SIG-M5 treated with dmso at 0.1 percent for 504 hours (cell line): ENCODE results near the gene TSPEAR.

Source experiments
- DNase-seq: peaks from one replicate; lab custom pipeline; 2025; ENCODE audit not compliant: unreplicated experiment; lab: John Stamatoyannopoulos, UW

Gene TSPEAR

DNA sequence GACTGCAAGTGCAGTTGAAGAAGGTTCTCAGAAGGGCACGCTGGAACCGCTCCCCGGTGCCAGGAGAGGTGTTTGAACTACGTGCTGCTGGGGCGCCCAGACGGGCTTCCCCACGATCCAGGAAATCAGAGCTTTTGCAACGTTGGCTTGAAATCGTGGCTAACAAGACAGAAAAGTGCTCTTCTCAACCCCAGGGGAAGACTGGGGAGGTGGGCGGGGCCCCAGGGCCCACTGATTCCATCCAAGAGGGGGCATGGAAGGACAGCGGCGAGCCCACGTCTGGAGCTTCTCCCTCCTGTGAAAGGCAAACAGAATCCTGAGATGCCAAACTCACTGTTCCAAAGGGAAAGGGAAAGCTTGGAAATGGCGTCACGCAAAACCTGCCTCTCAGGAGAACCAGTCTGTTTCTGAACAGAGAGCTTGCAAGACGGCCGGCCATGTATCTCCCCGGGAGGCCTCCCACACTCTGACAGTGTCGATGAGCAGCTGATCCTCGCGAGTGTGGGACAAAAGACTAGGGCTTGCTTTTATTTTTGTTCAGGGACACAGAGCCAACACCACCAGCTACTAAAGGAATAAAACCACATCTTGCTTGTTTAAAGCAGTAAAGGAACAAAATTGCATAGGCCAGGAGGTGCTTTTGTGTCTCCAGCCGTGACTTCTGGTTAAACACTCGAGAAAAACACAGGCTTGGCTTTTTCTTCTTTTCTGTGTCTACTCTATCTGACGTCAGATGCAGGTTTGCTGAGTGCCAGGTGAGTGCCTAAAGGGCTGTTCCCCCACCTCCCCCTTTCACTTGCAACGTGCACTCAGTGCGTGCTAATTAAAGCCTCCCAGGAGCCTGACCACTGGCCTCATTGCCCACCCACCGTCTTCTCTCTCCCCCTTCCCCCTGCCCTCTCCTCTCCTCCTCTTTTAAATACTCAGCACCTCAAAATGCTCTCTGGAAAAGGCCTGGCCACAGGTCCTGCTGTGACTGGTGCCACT lies 214.5 kb downstream of the TSPEAR start:
- no peak for DNase-seq

DNA sequence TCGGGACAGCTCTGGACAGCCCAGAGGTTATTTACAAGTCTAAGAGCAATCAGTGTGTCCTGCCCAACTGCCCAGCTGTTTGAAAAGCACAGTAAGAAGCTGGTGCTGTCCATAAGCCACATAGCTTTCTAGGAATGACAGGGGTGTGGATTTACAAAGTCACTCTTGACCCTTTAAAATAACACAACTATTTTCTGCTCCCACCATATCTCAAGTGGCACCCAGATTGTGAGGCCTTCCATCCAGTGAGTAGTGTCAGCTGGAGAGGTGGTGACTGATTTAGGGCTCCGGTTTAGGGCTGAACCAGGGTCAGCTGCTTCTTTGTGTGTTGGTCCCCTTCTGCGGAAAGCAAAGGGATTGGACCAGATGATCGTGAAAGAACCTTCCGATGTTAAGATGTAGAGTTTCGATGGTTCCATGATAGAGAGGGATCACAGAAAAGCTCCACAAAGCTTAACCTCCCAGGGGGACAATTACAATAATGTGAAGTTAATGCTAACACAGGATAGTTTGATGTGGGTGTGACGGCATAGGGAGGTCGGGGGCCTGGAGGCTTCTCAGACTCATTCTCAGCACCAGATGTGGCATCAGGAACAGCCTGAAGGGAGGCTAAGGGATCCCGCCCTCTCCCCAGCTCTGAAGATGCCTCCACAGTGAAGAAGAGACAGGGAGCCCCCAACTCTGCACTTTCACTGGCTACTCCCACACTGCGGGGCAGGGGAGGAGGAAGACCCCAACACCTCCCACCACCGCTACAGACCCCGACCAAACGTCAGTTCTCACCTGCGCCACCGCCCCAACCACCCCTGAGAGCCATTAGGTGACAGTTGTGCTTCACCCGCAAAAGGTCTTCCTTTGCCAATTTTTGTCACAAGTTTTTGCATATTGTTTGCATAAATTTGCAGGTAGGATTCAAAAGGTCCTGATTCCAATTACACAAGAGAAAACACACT lies 215.5 kb downstream of the TSPEAR start:
- no peak for DNase-seq

DNA sequence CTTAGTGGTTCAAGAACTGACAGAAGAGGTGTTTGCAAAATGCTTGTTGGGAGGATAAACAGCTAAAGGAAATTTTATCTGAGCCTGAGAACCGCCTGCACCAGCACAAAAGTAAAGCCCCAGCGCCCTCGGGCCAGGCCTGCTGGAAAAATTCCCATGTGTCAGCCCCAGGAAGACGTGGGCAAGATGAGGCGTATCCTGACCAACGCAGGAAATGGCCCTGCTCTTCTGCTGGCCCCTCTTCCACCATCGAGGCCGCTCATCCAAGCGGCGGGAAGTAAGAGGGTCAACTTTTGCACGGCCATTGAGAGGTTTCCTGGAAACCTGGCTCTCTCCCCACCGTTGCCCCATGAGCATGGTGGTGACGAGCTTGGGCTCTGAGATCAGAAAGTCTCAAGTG lies 216.4 kb downstream of the TSPEAR start:
- no peak for DNase-seq

DNA sequence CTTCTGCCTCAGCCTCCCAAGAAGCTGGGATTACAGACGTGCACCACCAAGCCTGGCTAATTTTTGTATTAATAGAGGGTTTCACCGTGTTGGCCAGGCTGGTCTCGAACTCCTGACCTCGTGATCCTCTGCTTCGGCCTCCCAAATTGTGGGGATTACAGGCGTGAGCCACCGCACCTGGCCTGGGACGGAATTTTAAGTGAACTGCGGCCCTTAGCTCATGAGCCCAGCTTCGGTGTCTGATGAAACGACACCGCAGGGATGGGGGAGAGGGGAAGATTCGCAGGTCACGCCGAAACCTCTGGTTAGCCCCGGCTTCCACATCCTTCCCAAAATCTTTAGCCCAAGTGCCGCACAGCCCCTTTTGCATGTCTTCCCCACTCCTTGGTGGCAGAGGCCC lies 217.0 kb downstream of the TSPEAR start:
- DNase-seq: no peak

DNA sequence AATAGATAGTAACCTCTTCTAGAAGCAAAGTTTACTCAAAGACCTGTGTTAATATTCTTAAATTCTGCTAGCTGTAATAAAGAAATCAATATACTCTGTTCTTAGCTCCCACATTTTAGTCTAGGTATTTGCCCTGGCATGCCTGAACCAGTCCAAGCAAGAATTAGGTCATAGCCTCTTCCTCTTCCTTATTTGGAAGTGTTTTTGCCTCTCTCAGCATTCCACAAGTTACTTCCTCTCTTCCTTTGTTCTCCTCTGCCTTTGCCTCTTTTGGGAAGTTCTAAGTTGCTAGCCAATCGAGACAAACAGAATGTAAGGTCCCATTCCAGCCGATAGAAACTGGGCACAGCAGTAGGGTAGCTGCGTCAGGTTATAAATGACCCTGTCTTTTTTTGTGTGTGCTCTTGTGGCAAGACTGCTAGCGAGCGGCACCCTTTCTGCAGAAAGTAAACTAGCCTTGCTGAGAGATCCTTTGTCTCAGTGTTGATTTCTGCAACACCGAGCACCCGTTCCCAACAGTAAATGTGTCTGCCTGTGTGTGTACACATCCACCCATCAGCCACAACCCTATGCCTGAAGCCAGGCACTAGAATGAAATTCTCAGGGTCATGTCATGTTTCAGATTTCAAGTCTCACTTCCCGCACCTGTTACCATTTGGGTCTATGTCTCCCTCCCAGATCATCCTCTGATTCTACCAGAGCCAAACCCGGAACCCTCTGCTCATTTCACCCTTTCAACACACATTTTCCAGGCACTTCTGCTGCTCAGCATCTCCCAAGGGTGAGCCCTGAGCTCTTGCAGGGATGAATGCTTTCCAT lies 218.6 kb downstream of the TSPEAR start:
- DNase-seq: peak; percentile 16

DNA sequence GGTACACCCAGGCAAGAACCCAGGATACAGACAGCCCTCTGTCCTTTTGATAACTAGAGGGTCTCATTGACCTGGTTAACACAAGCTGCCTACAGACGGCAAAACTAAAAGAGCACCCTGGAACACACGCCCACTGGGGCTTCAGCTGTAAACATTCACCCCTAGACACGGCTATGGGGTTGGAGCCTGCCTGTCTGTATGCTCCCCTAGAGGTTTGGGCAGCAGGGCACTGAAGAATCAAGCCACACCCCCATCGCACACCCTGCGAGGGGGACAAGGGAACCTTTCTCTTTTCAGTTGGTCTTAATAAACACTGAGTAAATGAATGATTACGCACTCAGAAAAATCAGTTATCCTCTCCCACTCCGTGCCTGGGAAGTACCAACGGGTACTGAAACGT lies 220.6 kb downstream of the TSPEAR start:
- no peak for DNase-seq

DNA sequence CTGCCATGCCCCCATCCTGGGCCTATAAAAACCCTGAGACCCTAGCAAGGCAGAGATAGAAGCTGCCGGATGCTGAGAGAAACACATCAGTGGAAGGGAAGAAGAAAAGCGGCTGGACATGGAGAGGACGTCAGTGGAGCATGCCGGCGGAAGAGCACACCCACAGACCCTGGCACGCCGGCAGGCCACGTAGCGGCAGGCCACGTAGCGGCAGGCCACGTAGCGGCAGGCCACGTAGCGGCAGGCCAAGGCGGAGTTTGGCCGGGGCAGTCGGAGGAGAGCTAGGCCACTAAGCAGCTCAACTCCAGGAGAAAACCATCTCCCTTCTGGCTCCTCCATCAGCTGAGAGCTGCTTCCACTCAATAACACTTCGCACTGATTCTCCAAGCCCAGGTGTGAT lies 221.0 kb downstream of the TSPEAR start:
- no peak for DNase-seq

DNA sequence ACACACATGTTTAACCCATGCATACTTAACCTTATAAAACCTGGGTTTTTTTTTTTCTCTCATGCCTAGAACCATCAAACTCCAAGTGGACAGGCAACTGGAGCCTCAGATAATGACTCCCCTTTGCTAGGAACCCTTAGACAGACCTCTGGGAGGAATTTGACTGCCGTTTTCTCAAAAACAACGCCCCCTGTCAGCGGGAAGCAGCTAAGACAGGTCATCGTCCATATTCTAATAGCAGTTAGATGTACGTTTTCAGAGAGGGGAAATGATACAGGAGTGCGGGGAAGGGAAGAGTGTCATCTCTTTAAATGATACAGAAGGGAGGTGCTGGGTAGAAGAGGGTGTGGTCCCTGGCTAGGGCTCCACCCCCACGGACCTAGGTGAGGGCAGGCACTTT lies 221.4 kb downstream of the TSPEAR start:
- DNase-seq: no peak

DNA sequence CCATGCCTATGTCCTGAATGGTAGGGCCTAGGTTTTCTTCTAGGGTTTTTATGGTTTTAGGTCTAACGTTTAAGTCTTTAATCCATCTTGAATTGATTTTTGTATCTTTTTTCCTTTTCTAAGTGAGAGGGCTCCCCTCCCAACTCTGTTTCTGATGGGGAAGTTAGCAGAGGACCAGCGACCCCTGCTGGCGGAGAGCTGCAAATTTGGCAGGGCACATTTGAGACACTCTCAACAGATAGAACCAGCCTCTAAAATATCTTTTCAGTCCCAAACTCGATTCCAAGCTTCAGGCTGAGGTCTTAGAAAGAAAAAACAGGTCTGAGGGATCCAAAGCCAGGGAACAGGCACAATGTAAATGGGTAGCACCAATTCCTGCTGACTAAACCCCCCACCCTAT lies 223.5 kb downstream of the TSPEAR start:
- no peak for DNase-seq

DNA sequence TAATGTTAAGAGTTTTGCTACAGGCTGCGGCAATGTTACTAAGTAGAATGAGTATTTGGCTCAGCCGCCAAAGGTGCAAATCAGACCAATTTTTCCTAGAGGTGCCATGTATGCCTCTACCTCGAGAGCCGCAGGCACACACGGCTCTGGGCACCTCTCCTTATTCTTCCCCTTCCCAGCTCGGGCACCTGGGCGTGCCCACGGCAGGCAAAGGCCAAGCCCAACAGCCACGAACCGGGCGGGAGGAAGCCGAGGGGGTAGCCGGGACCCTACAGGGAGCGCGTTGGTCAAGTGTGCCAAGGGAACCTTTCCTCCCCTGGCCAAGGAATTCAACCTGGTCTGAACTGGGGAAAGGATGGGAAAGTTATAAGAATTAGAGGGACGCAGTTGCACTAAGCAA lies 225.1 kb downstream of the TSPEAR start:
- no peak for DNase-seq

DNA sequence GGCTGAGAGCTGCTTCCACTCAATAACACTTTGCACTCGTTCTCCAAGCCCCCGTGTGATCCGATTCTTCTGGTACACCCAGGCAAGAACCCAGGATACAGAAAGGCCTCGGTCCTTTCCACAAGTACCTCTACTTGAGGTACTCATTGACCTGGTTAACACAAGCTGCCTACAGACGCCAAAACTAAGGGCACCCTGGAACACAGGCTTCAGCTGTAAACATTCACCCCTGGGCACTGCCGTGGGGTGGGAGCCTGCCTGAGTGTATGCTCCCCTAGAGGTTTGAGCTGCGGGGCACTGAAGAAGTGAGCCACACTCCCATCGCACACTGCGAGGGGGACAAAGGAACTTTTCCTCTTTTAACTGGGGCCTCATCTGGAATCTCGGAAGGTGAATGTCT lies 225.6 kb downstream of the TSPEAR start:
- no peak for DNase-seq

DNA sequence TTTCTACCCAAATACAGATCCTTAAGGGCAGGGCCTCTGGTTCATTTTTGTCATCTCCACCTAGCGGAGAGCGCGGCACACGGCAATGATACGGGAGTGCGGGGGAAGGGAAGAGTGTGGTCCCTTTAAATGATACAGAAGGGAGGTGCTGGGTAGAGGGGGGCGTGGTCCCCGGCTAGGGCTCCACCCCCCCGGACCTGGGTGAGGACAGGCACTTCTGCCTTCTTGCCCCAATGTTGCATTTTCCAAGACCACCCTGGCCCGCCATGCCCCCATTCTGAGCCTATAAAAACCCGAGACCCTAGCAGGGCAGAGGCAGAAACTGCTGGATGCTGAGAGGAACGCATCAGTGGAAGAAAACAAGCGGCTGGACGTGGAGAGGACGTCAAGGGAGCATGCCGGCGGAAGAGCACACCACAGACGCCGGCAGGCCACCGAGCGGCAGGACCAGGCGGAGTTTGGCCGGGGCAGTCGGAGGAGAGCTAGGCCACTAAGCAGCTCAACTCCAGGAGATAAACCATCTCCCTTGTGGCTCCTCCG lies 226.0 kb downstream of the TSPEAR start:
- DNase-seq: peak; percentile 56

DNA sequence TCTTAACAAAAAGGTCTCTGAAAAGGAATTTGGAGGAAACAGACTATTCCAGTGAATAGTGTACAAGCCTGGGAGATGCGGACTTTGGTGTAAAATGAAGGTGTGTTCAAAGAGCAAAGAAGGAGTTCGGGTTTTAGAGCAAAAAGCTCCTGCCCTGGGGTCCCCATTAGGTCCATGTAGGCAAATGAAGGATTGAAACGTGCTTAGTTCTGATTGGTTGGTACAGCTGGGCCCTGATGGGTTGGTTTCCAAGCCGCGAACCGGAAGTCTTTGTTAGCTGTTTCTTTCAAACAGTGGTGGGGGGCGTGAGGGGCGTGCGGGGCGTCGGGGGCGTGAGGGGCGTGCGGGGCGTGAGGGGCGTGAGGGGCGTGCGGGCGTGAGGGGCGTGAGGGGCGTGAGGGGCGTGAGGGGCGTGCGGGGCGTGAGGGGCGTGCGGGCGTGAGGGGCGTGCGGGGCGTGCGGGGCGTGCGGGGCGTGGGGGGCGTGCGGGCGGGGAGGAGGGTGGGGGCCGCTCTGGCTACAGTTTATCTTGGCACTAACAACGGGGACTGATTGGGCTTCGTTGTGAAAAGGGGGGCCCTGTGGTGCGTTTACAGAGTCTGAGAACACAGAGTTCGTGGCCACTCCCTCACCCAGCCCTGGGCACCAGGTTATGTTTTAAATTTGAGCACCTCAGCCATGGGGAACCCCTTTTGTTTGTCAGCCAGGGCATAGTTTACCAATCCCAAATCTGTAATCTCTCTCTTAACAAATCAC lies 226.7 kb downstream of the TSPEAR start:
- DNase-seq: no peak

DNA sequence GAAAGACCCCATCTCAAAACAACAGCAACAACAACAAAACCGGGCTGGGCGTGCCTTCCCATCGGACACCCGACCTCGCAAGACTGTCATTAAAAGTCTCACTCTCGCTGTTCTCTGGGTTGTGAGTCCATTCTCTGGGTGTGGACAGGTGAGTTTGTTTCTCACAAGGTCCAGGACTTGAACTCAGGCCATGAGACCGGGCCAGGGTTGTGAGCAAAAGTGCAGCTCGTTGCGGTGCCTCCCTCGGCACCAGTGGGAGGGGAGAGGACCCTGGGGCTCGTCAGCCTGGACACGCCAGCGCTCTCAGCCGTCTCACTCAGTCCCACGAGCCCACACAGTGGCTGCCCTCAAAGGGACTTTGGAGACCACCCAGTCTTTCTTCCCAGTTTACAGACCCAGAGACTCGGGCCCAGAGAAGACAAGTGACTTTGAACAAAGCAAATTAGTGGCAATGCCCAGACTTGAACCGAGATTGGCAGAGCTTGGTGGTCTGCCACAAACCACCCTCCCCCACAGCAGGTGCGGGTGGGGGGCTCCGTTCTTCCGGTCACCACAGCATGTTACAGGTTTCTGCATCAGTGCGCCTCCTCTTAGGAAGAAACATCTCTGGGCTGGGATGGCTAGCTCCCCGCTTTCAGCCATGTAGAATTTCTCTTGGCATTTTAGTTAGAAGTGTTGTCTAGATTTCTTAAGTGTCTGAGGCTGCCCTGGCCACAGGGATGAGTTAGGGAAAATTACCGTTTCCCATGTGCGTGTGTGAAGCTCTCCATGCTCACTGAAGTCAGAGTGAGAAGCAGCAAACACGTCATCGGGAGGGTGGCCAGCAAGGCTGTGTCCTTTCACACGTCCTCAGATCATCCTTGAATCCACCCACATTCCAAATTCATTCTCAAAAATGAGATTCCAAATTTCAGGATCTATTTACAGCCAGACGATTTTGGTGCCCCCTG lies 227.8 kb downstream of the TSPEAR start:
- no peak for DNase-seq

DNA sequence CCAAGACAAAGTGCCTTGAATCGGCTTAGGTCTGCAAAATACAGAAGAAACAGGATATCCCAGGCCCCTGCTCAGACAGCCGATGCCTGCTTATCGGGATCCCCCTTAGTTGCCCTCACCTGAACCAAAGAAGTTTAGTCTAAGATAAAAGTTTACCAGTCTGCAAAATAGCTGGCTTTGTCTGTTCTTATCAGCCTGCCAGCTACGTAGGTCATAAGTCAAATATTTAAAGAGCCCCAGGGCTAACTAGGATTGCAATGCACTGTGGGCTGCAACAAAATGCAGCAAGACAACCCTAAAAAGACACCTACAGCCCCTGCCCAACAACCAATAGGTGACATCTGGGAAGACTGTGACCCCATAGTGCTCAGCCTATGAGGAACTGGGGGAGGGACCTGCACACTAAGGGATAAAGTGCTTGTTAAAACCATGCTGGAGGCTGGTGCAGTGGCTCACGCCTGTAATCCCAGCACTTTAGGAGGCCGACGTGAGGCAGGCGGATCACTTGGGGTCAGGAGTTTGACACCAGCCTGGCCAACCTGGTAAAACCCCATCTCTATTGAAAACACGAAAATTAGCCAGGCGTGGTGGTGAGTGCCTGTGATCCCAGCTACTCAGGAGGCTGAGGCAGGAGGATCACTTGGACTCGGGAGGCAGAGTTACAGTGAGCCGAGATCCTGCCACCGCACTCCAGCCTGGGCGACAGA lies 228.6 kb downstream of the TSPEAR start:
- DNase-seq: peak; percentile 16

DNA sequence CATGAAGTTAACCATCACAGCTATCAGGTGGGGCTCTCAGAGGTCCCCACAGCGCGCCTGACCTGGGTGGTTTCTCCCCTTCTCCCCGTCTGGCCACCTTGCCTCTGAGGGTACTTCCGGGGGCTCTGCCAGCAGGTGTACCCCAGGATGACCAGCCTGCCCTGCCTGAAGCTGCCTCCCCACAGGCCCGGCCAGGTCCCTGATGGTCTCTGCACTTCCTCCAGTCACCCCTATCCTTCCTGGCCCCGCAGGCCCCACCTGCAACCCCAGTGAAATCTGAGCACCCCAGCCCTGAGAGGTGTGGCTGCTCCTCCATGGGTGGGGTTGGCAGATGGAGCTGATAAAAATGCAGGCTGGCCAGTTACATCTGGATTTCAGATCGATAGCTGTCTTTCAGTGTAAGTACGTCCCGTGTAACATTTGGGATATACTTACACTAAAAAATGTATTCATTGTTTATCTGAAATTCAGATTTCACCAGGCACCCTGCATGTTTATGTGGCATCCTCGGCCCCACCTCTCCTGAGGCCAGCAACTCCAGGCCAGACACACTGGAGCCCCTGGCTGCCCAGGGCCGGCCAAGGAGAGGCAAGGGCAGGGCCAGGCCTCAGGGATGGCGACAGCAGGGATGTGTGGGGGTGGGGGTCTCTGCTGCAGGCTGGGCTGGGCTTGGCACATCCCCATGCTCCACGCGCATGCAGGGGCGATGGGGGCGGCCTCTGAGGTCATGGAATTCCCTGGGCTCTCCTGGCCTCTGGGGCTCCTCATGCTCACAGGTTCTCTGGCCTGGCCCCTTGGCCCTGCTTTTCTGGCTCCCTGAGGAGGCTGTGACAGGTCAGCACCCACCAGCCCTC lies 230.9 kb downstream of the TSPEAR start:
- DNase-seq: no peak

DNA sequence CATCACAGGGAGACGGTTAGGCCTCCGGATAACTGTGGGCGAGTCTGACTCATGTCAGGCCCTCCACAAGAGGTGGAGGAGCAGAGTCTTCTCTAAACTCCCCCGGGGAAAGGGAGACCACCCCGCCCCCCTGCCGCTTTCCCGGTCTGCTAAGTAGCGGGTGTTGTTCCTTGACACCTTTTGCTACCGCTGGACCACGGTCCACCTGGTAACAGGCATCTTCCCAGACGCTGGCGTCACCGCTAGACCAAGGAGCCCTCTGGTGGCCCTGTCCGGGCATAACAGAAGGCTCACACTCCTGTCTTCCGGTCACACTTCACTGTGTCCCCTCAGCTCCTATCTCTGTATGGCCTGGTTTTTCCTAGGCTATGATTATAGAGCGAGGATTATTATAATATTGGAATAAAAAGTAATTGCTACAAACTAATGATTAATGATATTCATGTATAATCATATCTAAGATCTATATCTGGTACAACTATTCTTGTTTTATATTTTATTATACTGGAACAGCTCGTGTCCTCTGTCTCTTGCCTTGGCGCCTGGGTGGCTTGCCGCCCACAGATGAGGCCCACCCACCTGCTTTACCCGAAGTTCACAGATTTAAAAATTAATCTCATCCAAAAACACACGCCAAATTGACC lies 231.7 kb downstream of the TSPEAR start:
- peak; percentile 24 for DNase-seq
